ENCODE data around the gene MRTFA. TPM values are rescaled to one million over a fixed set of nuclear protein-coding genes. Genes with fewer than 3 reads are reported as not detected.

MRTFA gene
- total RNA-seq, 1 donor, result 44.9 TPM

DNA sequence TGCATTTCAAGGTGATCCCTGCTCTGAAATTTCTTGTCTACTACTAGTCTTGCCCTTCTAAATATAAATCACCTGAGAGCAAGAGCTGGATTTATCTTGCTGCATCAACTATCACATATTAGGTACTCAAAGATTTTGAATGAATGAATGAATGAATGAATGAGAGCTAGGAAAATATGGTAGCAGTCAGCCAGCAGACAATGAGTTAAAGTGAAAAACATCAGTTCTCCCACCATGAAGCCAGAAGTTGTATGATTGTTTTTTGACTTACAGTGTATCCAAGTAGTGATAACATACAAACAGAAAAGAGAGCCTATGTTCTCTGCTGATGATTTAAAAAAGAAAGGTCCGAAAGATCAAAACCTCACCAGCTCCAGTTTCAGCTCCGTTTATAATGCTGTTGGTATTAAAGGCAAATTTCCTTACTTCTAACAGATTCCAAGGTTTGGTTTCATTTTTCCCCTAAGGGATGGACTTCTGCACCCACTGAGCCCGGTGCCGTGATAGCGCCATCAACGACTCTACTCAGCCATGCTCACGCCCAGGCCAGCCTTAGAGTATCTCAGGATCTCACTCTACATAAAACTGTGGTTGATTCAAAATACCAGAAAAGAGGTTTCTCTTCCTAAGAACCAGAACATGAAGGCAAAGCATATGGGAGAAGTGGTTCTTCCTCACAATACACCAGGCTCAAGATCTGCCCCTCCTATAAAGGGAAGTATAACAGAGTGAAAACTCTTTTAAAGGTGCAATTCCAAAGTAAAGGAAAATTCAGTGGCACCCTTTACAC is 174.1 kb downstream of the MRTFA start:
- TF ChIP-seq CTCF (IDR thresholded peaks at IDR 0.05; ENCODE audit: insufficient read depth, low read depth, low read length), result no peak
- H3K4me3 ChIP-seq (ENCODE audit: low read depth, low read length), result no peak overlapping the region
- no peak for DNase-seq (ENCODE audit: low read depth)

DNA sequence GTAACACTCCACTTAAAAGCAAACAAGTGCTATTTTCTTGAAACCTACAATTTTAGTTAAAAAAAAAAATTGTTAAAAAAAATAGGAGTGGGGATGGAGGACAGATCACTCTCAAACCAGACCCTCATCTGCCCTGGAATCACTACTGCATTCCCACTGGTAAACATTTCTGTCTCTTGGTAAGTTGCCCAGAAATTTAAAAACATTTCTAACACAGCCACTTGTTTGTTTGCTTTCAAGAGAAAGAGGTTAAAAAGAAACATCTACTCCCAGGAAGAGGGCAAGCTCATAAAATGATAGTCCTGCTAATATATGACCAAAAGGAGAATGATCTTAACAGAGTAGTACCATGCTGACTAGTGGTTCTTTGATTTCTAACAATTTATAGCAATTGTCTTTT is 182.8 kb downstream of the MRTFA start:
- TF ChIP-seq CTCF (IDR thresholded peaks at IDR 0.05; ENCODE audit: insufficient read depth, low read depth, low read length), result no peak
- DNase-seq (ENCODE audit: low read depth), result peak; percentile 84
- H3K4me3 ChIP-seq (ENCODE audit: low read depth, low read length), result no peak overlapping the region

GRCh38 chr22:40452730-40453487 is 183.6 kb downstream of the MRTFA start:
- DNase-seq (ENCODE audit: low read depth), result peak; percentile 82
- H3K4me3 ChIP-seq (ENCODE audit: low read depth, low read length), result no peak overlapping the region
- TF ChIP-seq CTCF (IDR thresholded peaks at IDR 0.05; ENCODE audit: insufficient read depth, low read depth, low read length), result no peak

DNA sequence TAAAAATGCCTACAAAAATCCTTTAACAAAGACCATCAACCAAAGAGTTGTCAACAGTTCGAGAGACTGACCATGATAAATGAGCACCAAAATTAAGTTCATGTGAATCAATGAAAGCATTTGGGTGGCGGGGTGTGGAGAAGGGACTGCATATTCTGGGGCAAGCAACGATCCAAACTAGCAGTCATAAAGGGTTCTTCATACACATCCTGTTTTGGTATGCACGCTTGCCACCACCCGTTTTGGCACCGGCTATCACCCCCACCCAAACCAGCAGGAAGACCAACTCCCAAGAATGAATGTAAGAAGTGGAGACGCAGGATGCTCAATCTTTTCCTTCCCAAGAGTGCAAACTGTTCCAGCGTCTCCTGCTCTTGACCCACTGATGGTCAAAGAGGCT is 185.3 kb downstream of the MRTFA start:
- DNase-seq (ENCODE audit: low read depth), result no peak
- no peak for TF ChIP-seq CTCF (IDR thresholded peaks at IDR 0.05; ENCODE audit: insufficient read depth, low read depth, low read length)
- no peak overlapping the region for H3K4me3 ChIP-seq (ENCODE audit: low read depth, low read length)

DNA sequence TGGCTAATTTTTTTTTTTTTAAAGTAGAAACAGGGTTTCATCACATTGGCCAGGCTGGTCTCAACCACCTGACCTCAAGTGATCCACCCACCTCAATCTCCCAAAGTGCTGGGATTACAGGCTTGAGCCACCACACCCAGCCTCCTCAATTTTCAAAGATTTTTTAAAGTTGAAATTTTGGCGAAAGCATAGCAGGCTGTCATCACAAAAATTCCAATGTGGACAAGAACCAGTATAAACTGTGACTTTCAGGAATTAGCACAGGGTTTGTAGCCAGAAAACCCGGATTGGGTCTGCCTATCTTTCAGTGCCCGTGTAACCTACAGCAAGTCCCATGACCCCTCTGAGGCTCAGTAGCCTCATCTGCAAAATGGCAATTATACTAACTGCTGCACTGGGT is 185.9 kb downstream of the MRTFA start:
- DNase-seq (ENCODE audit: low read depth), result no peak
- H3K4me3 ChIP-seq (ENCODE audit: low read depth, low read length), result no peak overlapping the region
- no peak for TF ChIP-seq CTCF (IDR thresholded peaks at IDR 0.05; ENCODE audit: insufficient read depth, low read depth, low read length)

DNA sequence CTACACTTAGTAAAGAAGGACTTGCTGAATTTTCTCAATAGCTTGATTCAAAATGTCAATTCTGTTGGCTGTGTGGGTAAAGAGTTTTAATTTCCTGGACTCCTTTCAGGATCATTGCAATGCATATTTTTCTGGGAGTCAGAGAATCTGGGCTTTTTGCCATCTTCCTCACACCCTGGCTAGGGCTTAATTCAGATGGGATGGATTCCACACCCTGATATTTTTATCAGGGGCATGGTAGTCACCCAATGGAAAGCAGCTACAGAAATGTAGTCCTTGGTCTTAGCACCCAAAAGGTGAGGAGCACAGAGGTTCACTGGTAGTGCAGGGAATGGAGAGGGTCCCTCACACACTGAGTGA is 186.9 kb downstream of the MRTFA start:
- no peak overlapping the region for H3K4me3 ChIP-seq (ENCODE audit: low read depth, low read length)
- DNase-seq (ENCODE audit: low read depth), result peak; percentile 71

More for the DNA sequence above, 186.9 kb downstream of the MRTFA start:
- TF ChIP-seq CTCF (IDR thresholded peaks at IDR 0.05; ENCODE audit: insufficient read depth, low read depth, low read length), result no peak

Data from fibroblast of villous mesenchyme (primary cell).